Fibroblast of skin of abdomen (primary cell): ENCODE results near the gene DCT.
A peak's percentile ranks its signal among the peaks of the same experiment; 100 is the strongest.

Experiments used
- DNase-seq: peaks from one replicate; pipeline ENCODE4 v3.0.0-alpha.2; 2013

DCT gene

DNA sequence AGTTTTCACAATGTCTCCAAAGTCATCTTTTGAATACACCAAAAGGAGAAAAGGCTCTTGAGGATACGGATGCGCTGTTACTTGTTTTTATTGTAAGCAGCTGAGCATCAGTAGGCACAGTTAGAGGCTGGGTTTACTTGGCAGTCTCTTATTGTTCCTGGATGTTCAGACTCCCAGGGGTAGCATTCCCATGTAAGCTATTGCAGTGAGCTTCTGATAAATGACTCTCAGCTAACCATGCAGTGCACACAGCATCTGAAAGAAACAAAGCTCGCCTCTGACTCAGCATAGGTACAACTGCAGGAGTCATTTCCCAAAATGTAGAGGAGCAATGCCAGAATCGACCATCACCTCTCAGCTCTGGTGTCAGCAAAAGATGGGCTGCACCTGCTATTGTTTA is 84.8 kb downstream of the DCT start:
- DNase-seq = no peak

GRCh38 chr13:94390881-94391280 is 88.6 kb downstream of the DCT start:
- DNase-seq = peak; percentile 60

DNA sequence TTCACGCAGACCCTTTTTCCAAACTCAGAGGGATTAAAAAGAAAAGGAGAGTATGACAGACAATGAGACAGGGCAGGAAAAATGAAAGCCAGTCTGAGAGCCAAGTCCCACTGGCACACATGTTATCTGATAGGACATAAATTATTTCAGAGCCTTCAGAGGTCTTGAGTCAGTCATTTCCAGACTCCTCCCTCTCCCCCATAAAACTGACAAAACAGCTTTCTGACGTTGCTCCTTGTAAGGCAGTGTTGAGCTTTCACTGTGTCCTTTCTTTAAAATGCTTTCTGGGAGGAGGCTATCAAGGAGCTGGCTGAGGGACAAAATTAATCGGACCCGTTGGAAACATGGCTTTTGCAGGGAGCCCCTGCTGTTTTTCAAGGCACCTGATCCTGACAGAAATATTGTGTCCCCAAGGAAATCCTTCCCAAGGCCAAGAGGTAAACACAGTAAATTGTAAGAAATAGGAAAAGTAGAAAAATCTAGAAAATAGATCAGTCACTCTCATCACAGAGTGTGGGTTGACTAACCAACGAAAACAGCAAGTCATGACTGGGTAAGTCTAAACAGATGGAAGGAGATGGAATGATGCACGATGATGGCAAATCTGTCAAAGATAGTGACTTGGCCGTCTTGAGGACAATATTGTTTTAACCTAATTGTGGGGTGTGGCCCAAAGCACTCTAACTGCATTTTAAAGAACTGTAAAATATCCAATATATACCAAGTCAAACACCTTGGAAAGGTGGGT is 89.7 kb downstream of the DCT start:
- peak; percentile 59 for DNase-seq

DNA sequence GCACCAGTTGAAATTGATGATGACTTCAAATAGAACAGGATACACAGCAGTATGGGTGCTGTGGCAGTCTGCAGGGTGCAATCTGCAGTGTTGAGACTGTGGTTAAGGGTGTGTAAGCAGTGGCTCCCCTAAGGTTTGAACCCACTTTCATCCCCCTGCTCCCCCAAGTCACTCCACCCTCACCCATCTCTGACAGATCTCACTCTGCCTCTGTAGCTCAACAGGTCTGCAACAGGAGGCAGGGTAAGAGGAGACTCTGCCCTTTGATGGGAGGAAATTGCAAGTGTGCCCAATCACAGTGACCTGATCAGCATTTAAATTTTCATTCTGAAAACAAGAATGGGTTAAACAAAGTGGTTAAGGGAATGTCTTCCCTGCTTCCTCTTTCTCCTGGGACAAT is 92.4 kb downstream of the DCT start:
- DNase-seq = no peak
